ENCODE measurements around the gene NQO2.
"Not testable (repeated sequence)": the region's sequence is repeated elsewhere in the genome, so short reads cannot be mapped to it uniquely, and the experiment has no call there.

NQO2 gene

GRCh38 chr6:3007571-3007970 lies 7.9 kb downstream of the NQO2 start:
- POLR2A ChIA-PET = interaction anchor here (1.3 kb wide), 1 partner anchor 9 kb away, joined by 5 read pairs; no protein-coding TSS in a partner anchor
- H3K27ac ChIP-seq (ENCODE audit: extremely low read depth, low read depth, low read length) = no peak overlapping the region
- no peaks in the 10 kb centered on the region for H3K4me1 ChIP-seq (ENCODE audit: control insufficient read depth, insufficient read depth, low read length)
- peaks cover 0 to 64% of the 10 kb centered on the region in 2 experiments; a peak in 2 of 3 replicates for H3K36me3 ChIP-seq (ENCODE audit: control insufficient read depth in 2 of 2, insufficient read depth in 1 of 2, low read length in 2 of 2)
- CTCF ChIA-PET = interaction anchor here (0.6 to 0.7 kb wide), 2 partner anchors 232 to 812 kb away, joined by 3 read pairs; no protein-coding TSS in a partner anchor
- H3K4me3 ChIP-seq (ENCODE audit: low read depth, low read length) = no peak overlapping the region
- no peaks in the 10 kb centered on the region for H3K9me3 ChIP-seq (ENCODE audit: control insufficient read depth, insufficient read depth, low read depth, low read length)
- TF ChIP-seq ZNF350 (tag by site-specific recombination; IDR thresholded peaks at IDR 0.05) (no peak), ZBTB17 (tag by site-specific recombination; IDR thresholded peaks at IDR 0.05) (no peak), ZNF658 (tag by site-specific recombination; IDR thresholded peaks at IDR 0.05) (no peak), ZNF843 (tag by site-specific recombination; IDR thresholded peaks at IDR 0.05) (no peak), EGR2 (tag by site-specific recombination; IDR thresholded peaks at IDR 0.05; ENCODE audit: low read depth) (no peak), HOXC10 (CRISPR knock-in tag; IDR thresholded peaks at IDR 0.05) (no peak), ZNF404 (tag by site-specific recombination; IDR thresholded peaks at IDR 0.05) (no peak), ZNF555 (tag by site-specific recombination; conservative IDR thresholded peaks at IDR 0.05) (no peak), ZNF558 (tag by site-specific recombination; IDR thresholded peaks at IDR 0.05) (no peak), KLF7 (tag by site-specific recombination; IDR thresholded peaks at IDR 0.05; ENCODE audit: borderline replicate concordance) (no peak), ZNF16 (tag by site-specific recombination; IDR thresholded peaks at IDR 0.05; ENCODE audit: low read depth) (no peak), ZNF324 (tag by site-specific recombination; IDR thresholded peaks at IDR 0.05) (no peak), ZSCAN5A (tag by site-specific recombination; IDR thresholded peaks at IDR 0.05) (no peak), ZNF341 (tag by site-specific recombination; IDR thresholded peaks at IDR 0.05; ENCODE audit: low read depth) (no peak), ZNF530 (tag by site-specific recombination; IDR thresholded peaks at IDR 0.05; ENCODE audit: low read depth) (no peak), ZNF132 (tag by site-specific recombination; IDR thresholded peaks at IDR 0.05; ENCODE audit: borderline replicate concordance) (no peak)

- H3K36me3 ChIP-seq (ENCODE audit: control insufficient read depth in 2 of 2, insufficient read depth in 1 of 2, low read length in 2 of 2) = peaks cover 0 to 73% of the 10 kb centered on the region in 2 experiments; a peak in 2 of 3 replicates
- H3K4me3 ChIP-seq (ENCODE audit: low read depth, low read length); H3K27ac ChIP-seq (ENCODE audit: extremely low read depth, low read depth, low read length); H3K4me1 ChIP-seq (ENCODE audit: control insufficient read depth, insufficient read depth, low read length); H3K9me3 ChIP-seq (ENCODE audit: control insufficient read depth, insufficient read depth, low read depth, low read length): not testable (repeated sequence)
- CTCF ChIA-PET = interaction anchor here (0.8 kb wide), 1 partner anchor 10 kb away, joined by 3 read pairs; no protein-coding TSS in a partner anchor
- POLR2A ChIA-PET = interaction anchor here (0.7 kb wide), 1 partner anchor 70 kb away, joined by 3 read pairs; no protein-coding TSS in a partner anchor
Measured at GRCh38 chr6:3008712-3009265, 9.1 kb downstream of the NQO2 start.

GRCh38 chr6:3009930-3010329 lies 10.2 kb downstream of the NQO2 start:
- Histone ChIP-seq H3K27ac (ENCODE audit: extremely low read depth, low read depth, low read length) (no peak overlapping the region), H3K4me3 (ENCODE audit: low read depth, low read length) (no peak overlapping the region), H3K9me3 (ENCODE audit: control insufficient read depth, insufficient read depth, low read depth, low read length) (no peaks in the 10 kb centered on the region), H3K4me1 (ENCODE audit: control insufficient read depth, insufficient read depth, low read length) (no peaks in the 10 kb centered on the region), H3K36me3 (ENCODE audit: control insufficient read depth in 2 of 2, insufficient read depth in 1 of 2, low read length in 2 of 2) (peaks cover 0 to 77% of the 10 kb centered on the region in 2 experiments; a peak in 2 of 3 replicates)
- POLR2A ChIA-PET = no interaction called here
- CTCF ChIA-PET = interaction anchor here (0.6 to 1.1 kb wide), 4 partner anchors 8 to 177 kb away, joined by 3 read pairs; no protein-coding TSS in a partner anchor
- TF ChIP-seq ZNF280C (tag by site-specific recombination; IDR thresholded peaks at IDR 0.05) (no peak), ZNF404 (tag by site-specific recombination; IDR thresholded peaks at IDR 0.05) (no peak), WT1 (tag by site-specific recombination; IDR thresholded peaks at IDR 0.05) (no peak), ELK4 (IDR thresholded peaks at IDR 0.05; ENCODE audit: borderline replicate concordance, low read depth, low read length) (no peak), ZNF202 (tag by site-specific recombination; IDR thresholded peaks at IDR 0.05; ENCODE audit: borderline replicate concordance) (no peak), ZNF585B (tag by site-specific recombination; IDR thresholded peaks at IDR 0.05) (no peak), ZBTB1 (tag by site-specific recombination; IDR thresholded peaks at IDR 0.05) (no peak), ZNF133 (tag by site-specific recombination; IDR thresholded peaks at IDR 0.05) (no peak), ZNF488 (tag by site-specific recombination; IDR thresholded peaks at IDR 0.05) (no peak), ZNF175 (tag by site-specific recombination; IDR thresholded peaks at IDR 0.05) (no peak), ZFHX2 (tag by site-specific recombination; conservative IDR thresholded peaks at IDR 0.05) (no peak), ZNF426 (tag by site-specific recombination; IDR thresholded peaks at IDR 0.05) (no peak), ZNF768 (tag by site-specific recombination; IDR thresholded peaks at IDR 0.05) (no peak)
